SK-N-SH treated with all-trans-retinoic acid at 6 μM for 48 hours (cell line): ENCODE data around the gene SLC17A2.

Experiments
- ATAC-seq: fragments of 200-7000 bp; cut with Tn5 transposase; 3 replicates; pipeline ENCODE4 v1.9.1; 2020; ENCODE audit warnings: mild to moderate bottlenecking, moderate library complexity
- ARNTL ChIP-seq: fragments of 450-650 bp; formaldehyde crosslinking; IDR thresholded peaks from 2 replicates; pipeline ENCODE4 v1.5.0; 2020; ENCODE audit warnings: low read depth, mild to moderate bottlenecking, moderate library complexity, borderline replicate concordance
- BACH2 ChIP-seq: fragments of 250-450 bp; sonication (Bioruptor Pico); IDR thresholded peaks from 2 replicates; pipeline ENCODE4 v1.9.0; 2021; ENCODE audit warnings: mild to moderate bottlenecking, borderline replicate concordance
- CSDC2 ChIP-seq: fragments of 250-450 bp; sonication (Bioruptor Pico); IDR thresholded peaks from 2 replicates; pipeline ENCODE4 v1.5.0; 2020; ENCODE audit warnings: mild to moderate bottlenecking, moderate library complexity
- GLIS3 ChIP-seq: fragments of 250-450 bp; sonication (Bioruptor Pico); IDR thresholded peaks from 2 replicates; pipeline ENCODE4 v1.5.0; 2020; ENCODE audit warnings: mild to moderate bottlenecking, moderate library complexity
- ISL1 ChIP-seq: fragments of 250-450 bp; sonication (Bioruptor Pico); IDR thresholded peaks from 2 replicates; pipeline ENCODE4 v2.1.2; 2022; ENCODE audit warnings: mild to moderate bottlenecking, moderate library complexity
- PATZ1 ChIP-seq: fragments of 250-450 bp; sonication (Bioruptor Pico); IDR thresholded peaks from 2 replicates; pipeline ENCODE4 v1.8.0; 2020; ENCODE audit warnings: mild to moderate bottlenecking, moderate library complexity, borderline replicate concordance
- POU6F1 ChIP-seq: fragments of 250-450 bp; sonication (Bioruptor Pico); IDR thresholded peaks from 2 replicates; pipeline ENCODE4 v1.8.0; 2021; ENCODE audit warnings: low read depth, mild to moderate bottlenecking, moderate library complexity, borderline replicate concordance
- PPARA ChIP-seq: fragments of 250-450 bp; sonication (Bioruptor Pico); IDR thresholded peaks from 2 replicates; pipeline ENCODE4 v1.5.0; 2020; ENCODE audit warnings: mild to moderate bottlenecking, borderline replicate concordance
- RARB ChIP-seq: fragments of 250-450 bp; sonication (Bioruptor Pico); IDR thresholded peaks from 2 replicates; pipeline ENCODE4 v1.8.0; 2021; ENCODE audit warnings: mild to moderate bottlenecking, moderate library complexity
- SNAI2 ChIP-seq: fragments of 250-450 bp; sonication (Bioruptor Pico); IDR thresholded peaks from 2 replicates; pipeline ENCODE4 v1.5.0; 2020; ENCODE audit warnings: mild to moderate bottlenecking, moderate library complexity
- TCF4 ChIP-seq: fragments of 250-450 bp; sonication (Bioruptor Pico); IDR thresholded peaks from 2 replicates; pipeline ENCODE4 v1.8.0; 2021; ENCODE audit warnings: mild to moderate bottlenecking, moderate library complexity, borderline replicate concordance
- TOX ChIP-seq: fragments of 250-450 bp; sonication (Bioruptor Pico); IDR thresholded peaks from 2 replicates; pipeline ENCODE4 v1.8.0; 2021; ENCODE audit warnings: mild to moderate bottlenecking, moderate library complexity, borderline replicate concordance
- TSHZ2 ChIP-seq: fragments of 250-450 bp; sonication (Bioruptor Pico); IDR thresholded peaks from 2 replicates; pipeline ENCODE4 v1.5.0; 2020; ENCODE audit warnings: mild to moderate bottlenecking, moderate library complexity
- ZFP3 ChIP-seq: fragments of 250-450 bp; sonication (Bioruptor Pico); IDR thresholded peaks from 2 replicates; pipeline ENCODE4 v1.5.0; 2020; ENCODE audit warnings: mild to moderate bottlenecking, moderate library complexity
- ZFP30 ChIP-seq: fragments of 450-650 bp; formaldehyde crosslinking; IDR thresholded peaks from 2 replicates; pipeline ENCODE4 v1.5.0; 2022; ENCODE audit warnings: mild to moderate bottlenecking, moderate library complexity
- ZNF565 ChIP-seq: fragments of 450-650 bp; formaldehyde crosslinking; conservative IDR thresholded peaks from 2 replicates; pipeline ENCODE4 v1.5.0; 2020; ENCODE audit warnings: low read depth, mild to moderate bottlenecking, moderate library complexity
- ZNF70 ChIP-seq: fragments of 450-650 bp; formaldehyde crosslinking; IDR thresholded peaks from 2 replicates; pipeline ENCODE4 v1.5.0; 2020; ENCODE audit warnings: mild to moderate bottlenecking, moderate library complexity
- ZNF8 ChIP-seq: fragments of 450-650 bp; formaldehyde crosslinking; IDR thresholded peaks from 2 replicates; pipeline ENCODE4 v1.5.0; 2020; ENCODE audit warnings: mild to moderate bottlenecking, moderate library complexity
- TF ChIP-seq, protein P1 (sequence below): fragments of 250-450 bp; sonication (Bioruptor Pico); IDR thresholded peaks from 2 replicates; pipeline ENCODE4 v1.5.1; 2021; ENCODE audit warnings: mild to moderate bottlenecking, moderate library complexity
- TF ChIP-seq, protein P2 (sequence below): fragments of 250-450 bp; sonication (Bioruptor Pico); IDR thresholded peaks from 2 replicates; pipeline ENCODE4 v1.5.1; 2020; ENCODE audit warnings: low read depth, mild to moderate bottlenecking, moderate library complexity

The SLC17A2 gene

DNA sequence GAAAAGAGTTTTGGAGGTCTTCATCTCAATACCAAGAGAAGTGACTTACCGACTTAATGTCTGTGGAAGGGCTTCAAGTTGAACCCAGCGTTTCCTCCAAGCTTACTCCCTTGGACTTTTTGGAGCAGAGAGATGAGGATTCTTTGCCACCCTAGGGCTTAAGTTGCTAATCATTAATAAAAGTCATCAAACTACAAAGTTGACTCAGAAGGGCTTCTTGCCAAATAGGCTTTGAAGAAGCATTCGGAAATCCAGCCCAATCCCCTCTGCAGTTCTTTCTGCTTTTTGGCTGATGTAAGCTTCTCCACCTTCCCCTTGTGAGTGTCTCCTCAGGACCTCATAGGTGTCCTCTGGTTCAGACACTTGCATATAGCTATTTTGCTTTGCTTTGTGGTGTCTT is 56.4 kb downstream of the SLC17A2 start, which contains the start of gene SLC17A3 (continued):
- TF ChIP-seq TSHZ2 (CRISPR knock-in tag) (no peak), BACH2 (CRISPR knock-in tag) (no peak)

- TF ChIP-seq ARNTL (CRISPR knock-in tag) = no peak
- TF ChIP-seq ISL1 (CRISPR knock-in tag) = no peak
- no peak for TF ChIP-seq PPARA
- TF ChIP-seq POU6F1 (CRISPR knock-in tag) = no peak
- no peak for TF ChIP-seq PATZ1 (CRISPR knock-in tag)
- no peak for TF ChIP-seq TOX (CRISPR knock-in tag)
- TF ChIP-seq SNAI2 (CRISPR knock-in tag) = no peak
- no peak for TF ChIP-seq TSHZ2 (CRISPR knock-in tag)
- no peak for TF ChIP-seq ZFP3 (CRISPR knock-in tag)
- TF ChIP-seq ZNF8 (CRISPR knock-in tag) = no peak
- no peak for TF ChIP-seq ZNF565
- TF ChIP-seq GLIS3 (CRISPR knock-in tag) = no peak
- TF ChIP-seq TCF4 = no peak
- TF ChIP-seq, protein P1, sequence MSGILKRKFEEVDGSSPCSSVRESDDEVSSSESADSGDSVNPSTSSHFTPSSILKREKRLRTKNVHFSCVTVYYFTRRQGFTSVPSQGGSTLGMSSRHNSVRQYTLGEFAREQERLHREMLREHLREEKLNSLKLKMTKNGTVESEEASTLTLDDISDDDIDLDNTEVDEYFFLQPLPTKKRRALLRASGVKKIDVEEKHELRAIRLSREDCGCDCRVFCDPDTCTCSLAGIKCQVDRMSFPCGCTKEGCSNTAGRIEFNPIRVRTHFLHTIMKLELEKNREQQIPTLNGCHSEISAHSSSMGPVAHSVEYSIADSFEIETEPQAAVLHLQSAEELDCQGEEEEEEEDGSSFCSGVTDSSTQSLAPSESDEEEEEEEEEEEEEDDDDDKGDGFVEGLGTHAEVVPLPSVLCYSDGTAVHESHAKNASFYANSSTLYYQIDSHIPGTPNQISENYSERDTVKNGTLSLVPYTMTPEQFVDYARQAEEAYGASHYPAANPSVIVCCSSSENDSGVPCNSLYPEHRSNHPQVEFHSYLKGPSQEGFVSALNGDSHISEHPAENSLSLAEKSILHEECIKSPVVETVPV (CRISPR knock-in tag) = no peak
- TF ChIP-seq RARB (CRISPR knock-in tag) = no peak
- TF ChIP-seq BACH2 (CRISPR knock-in tag) = no peak
- TF ChIP-seq, protein P2, sequence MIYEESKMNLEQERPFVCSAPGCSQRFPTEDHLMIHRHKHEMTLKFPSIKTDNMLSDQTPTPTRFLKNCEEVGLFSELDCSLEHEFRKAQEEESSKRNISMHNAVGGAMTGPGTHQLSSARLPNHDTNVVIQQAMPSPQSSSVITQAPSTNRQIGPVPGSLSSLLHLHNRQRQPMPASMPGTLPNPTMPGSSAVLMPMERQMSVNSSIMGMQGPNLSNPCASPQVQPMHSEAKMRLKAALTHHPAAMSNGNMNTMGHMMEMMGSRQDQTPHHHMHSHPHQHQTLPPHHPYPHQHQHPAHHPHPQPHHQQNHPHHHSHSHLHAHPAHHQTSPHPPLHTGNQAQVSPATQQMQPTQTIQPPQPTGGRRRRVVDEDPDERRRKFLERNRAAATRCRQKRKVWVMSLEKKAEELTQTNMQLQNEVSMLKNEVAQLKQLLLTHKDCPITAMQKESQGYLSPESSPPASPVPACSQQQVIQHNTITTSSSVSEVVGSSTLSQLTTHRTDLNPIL = no peak
- no peak for TF ChIP-seq ZNF70 (CRISPR knock-in tag)
- no peak for TF ChIP-seq ZFP30 (CRISPR knock-in tag)
- no peak for TF ChIP-seq CSDC2 (CRISPR knock-in tag)
- no peak for ATAC-seq
Observed at GRCh38 chr6:25872814-25873213, 57.7 kb downstream of the SLC17A2 start.
